NK-92 (cell line): Measurements from ENCODE around the gene FOXK1.
"Not testable (repeated sequence)": the region's sequence is repeated elsewhere in the genome, so short reads cannot be mapped to it uniquely, and the experiment has no call there.

Source experiments
- DNase-seq: peaks from one replicate; lab custom pipeline; 2025; ENCODE audit not compliant: unreplicated experiment; lab: John Stamatoyannopoulos, UW

FOXK1 gene

GRCh38 chr7:4665661-4666060 lies 16.4 kb upstream of the FOXK1 start:
- DNase-seq: no peak

GRCh38 chr7:4667776-4668509 lies 14.2 kb upstream of the FOXK1 start:
- DNase-seq: no peak

GRCh38 chr7:4668510-4668847 lies 13.6 kb upstream of the FOXK1 start:
- DNase-seq: no peak

GRCh38 chr7:4670791-4671190 lies 11.3 kb upstream of the FOXK1 start:
- no peak for DNase-seq

- no peak for DNase-seq
These were observed 6.2 kb upstream of the FOXK1 start for GRCh38 chr7:4675771-4676367.

- not testable (repeated sequence) for DNase-seq
These were observed 4.6 kb upstream of the FOXK1 start for GRCh38 chr7:4677518-4677917.

- no peak for DNase-seq
These were observed 760 bp upstream of the FOXK1 start for GRCh38 chr7:4681218-4681851.

- DNase-seq: no peak
These were observed 537 bp downstream of the FOXK1 start for GRCh38 chr7:4682621-4683042.

GRCh38 chr7:4683043-4683883 lies 1.2 kb downstream of the FOXK1 start:
- DNase-seq: no peak

- DNase-seq: no peak
These were observed 1.9 kb downstream of the FOXK1 start for GRCh38 chr7:4683884-4684565.

GRCh38 chr7:4684846-4685245 lies 2.8 kb downstream of the FOXK1 start:
- DNase-seq: no peak

GRCh38 chr7:4685676-4686075 lies 3.6 kb downstream of the FOXK1 start:
- DNase-seq: not testable (repeated sequence)

- no peak for DNase-seq
These were observed 5.9 kb downstream of the FOXK1 start for GRCh38 chr7:4687956-4688355.

GRCh38 chr7:4689151-4689550 lies 7.1 kb downstream of the FOXK1 start:
- DNase-seq: no peak

GRCh38 chr7:4689668-4690067 lies 7.6 kb downstream of the FOXK1 start:
- DNase-seq: no peak

- DNase-seq: no peak
These were observed 9.1 kb downstream of the FOXK1 start for GRCh38 chr7:4690953-4691856.

GRCh38 chr7:4692055-4692454 lies 10.0 kb downstream of the FOXK1 start:
- DNase-seq: no peak

- DNase-seq: not testable (repeated sequence)
These were observed 10.5 kb downstream of the FOXK1 start for GRCh38 chr7:4692622-4693021.

GRCh38 chr7:4693152-4693551 lies 11.1 kb downstream of the FOXK1 start:
- DNase-seq: no peak

- no peak for DNase-seq
These were observed 11.7 kb downstream of the FOXK1 start for GRCh38 chr7:4693749-4694148.
